GM19372 (cell line): ENCODE results near the gene EIF3I.

Source experiments
- ATAC-seq: cut with Tn5 transposase; IDR thresholded peaks from one replicate; pipeline ENCODE4 v1.9.1; 2021; ENCODE audit warnings: mild to moderate bottlenecking, low read depth, moderate library complexity; ENCODE audit not compliant: unreplicated experiment

EIF3I gene

GRCh38 chr1:32221980-32222755 is at the start of gene EIF3I, which contains the start of gene TMEM234:
EIF3I (plus strand) TSS chr1:32222407; CDS start chr1:32222442, 35 bp downstream.
TMEM234 (minus strand) TSS chr1:32222353; CDS start chr1:32222322, 31 bp downstream.
- peak; percentile 97 for ATAC-seq

DNA sequence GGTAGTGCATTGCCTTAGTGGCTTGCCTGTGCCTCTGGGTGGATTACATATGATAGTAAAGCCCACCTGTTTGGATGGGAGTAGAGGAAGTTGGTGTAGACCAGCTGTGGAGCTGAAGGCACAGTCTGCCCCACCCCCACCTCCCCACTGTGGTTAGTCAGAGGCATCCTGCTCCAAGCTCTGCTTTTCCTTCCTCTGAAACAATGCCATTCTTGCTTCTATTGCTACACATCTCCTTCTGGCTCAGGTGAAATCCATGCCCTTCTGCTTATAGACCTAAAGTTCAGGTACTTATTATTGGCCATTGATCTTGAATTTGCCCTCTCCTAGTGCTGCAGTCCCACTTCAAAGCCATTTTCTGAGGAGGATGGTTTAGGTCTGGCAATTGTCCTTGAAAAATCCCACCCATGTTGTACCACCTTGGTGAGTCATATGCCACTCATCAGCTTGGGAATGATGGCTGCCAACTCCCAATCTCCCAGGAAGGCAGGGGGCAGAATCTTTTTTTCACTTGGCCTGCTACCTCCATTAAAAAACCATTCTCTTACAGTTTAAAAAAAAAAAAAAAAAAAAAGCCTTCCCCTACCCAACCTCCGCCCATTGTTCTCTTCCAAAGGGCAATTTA is 49.5 kb upstream of the EIF3I start:
- ATAC-seq: no peak

- ATAC-seq: no peak
These were observed 43.6 kb upstream of the EIF3I start for GRCh38 chr1:32178380-32179192.

DNA sequence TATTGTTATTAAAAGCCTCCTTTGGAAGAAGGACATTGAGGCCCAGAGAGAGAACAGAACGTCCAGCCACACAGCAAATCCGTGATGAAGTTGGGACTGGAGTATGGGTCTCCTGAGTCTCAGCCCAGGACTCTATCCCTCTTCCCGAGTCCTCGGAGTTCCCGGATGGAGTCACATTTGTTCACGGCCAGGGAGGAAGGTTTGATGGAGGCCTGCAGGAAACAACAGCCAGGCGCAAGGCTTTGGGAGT is 43.1 kb upstream of the EIF3I start:
- ATAC-seq: no peak

GRCh38 chr1:32179443-32180185 is 42.6 kb upstream of the EIF3I start, which contains the start of gene TXLNA:
TXLNA (plus strand) TSS chr1:32179675; CDS start chr1:32180346, 671 bp downstream.
- ATAC-seq: peak; percentile 84

- ATAC-seq: no peak
These were observed 41.8 kb upstream of the EIF3I start for GRCh38 chr1:32180186-32181060.

GRCh38 chr1:32181065-32181464 is 41.1 kb upstream of the EIF3I start:
- ATAC-seq: no peak

GRCh38 chr1:32181563-32181962 is 40.6 kb upstream of the EIF3I start:
- ATAC-seq: no peak

DNA sequence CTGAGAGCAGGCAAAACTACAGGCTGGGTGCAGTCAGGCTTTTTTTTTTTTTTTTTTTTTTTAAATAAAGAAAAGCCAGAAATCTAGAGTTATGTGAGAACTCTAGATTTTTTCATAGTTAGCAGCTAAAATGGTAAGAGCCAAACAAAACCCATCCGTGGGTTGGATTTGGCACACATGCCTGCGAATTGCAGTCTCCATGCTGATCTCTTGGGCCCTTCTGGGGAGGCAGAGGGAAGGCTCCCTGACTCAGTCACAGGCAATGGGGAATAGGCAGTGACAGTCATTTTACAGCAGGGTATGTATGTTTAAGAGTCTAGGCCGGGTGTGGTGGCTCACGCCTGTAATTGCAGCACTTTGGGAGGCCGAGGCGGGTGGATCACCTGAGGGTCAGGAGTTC is 40.1 kb upstream of the EIF3I start:
- ATAC-seq: no peak

- no peak for ATAC-seq
These were observed 37.6 kb upstream of the EIF3I start for GRCh38 chr1:32184650-32185049.

DNA sequence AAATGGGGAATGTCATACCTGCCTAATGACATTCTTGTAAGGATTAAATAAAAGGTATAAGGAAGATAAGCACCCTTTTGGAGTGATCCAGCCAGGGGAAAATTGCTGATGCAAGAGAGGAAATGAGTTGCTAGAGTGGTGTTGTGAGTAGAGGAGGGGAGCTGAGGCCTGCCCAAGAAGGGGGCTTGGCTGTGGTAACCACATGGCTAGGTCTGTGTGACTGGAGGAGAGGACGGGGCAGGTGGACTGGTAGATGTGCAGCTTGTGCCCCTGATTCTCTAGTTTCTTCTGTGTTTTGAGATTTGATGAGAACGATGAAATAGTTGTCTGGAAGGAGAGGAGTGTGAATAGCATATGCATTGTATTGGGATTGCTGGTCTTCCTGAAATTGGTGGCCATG is 36.1 kb upstream of the EIF3I start:
- ATAC-seq: no peak

GRCh38 chr1:32186491-32186890 is 35.7 kb upstream of the EIF3I start:
- no peak for ATAC-seq

DNA sequence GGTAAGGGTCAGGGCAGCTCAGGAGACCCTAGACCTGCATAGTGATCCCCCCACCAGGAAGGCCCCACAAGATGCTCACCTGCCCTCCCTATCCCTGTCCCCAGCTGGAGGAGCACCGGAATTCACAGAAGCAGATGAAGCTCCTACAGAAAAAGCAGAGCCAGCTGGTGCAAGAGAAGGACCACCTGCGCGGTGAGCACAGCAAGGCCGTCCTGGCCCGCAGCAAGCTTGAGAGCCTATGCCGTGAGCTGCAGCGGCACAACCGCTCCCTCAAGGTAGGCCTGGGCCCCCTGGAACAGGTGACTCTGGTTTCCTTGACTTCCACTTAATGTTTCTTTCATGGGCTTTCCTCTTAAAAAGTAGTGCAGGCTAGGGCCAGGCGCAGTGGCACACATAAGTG is 34.4 kb upstream of the EIF3I start:
- no peak for ATAC-seq

- ATAC-seq: no peak
These were observed 29.8 kb upstream of the EIF3I start for GRCh38 chr1:32192220-32192948.

DNA sequence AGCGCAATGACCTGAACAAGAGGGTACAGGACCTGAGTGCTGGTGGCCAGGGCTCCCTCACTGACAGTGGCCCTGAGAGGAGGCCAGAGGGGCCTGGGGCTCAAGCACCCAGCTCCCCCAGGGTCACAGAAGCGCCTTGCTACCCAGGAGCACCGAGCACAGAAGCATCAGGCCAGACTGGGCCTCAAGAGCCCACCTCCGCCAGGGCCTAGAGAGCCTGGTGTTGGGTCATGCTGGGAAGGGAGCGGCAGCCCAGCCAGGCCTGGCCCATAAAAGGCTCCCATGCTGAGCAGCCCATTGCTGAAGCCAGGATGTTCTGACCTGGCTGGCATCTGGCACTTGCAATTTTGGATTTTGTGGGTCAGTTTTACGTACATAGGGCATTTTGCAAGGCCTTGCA is 27.2 kb upstream of the EIF3I start:
- no peak for ATAC-seq

DNA sequence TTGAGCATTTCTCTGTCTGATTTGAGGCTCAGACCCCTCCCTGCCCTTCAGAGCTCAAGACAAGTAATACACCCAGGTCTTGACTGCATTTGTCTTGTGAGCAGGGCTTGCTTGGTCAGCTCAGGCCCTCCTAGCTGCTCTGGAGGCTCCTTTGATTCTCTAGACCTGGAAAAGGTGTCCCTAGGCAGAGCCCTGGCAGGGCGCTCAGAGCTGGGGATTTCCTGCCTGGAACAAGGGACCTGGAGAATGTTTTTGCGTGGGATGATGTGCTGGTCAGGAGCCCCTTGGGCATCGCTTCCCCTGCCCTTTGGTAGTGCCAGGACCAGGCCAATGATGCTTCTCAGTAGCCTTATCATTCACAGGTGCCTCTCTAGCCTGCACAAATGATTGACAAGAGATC is 26.7 kb upstream of the EIF3I start:
- ATAC-seq: no peak

GRCh38 chr1:32195972-32196823 is 26.0 kb upstream of the EIF3I start:
- ATAC-seq: no peak

DNA sequence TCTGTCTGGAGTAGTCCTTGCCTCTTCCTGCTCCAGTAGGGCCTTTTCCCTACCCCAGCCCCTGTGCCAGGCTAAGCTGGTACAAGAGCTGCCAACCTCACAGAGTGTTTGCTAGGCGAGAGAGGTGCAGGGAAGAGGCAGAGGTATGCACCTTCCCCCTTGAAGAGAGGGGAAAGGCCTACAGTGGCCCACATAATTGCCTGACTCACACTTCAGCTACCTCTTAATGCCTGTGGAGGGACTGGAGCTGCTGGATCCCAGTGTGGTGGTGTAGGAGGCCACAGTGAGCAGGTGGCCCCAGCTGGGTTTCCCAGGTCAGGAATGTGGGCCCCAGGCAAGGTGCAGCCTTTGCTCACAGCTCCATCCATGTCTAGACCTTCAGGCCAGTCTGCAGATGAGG is 25.1 kb upstream of the EIF3I start:
- no peak for ATAC-seq
